ENCODE results near the gene CHST15.

GRCh38 chr10:124142006-124142739 is 48.8 kb upstream of the CHST15 start:
- TF ChIP-seq CTCF (conservative IDR thresholded peaks at IDR 0.05) (no peak), ZFX (IDR thresholded peaks at IDR 0.05) (no peak)
